ENCODE results near the gene NECAB2.

Gene NECAB2

DNA sequence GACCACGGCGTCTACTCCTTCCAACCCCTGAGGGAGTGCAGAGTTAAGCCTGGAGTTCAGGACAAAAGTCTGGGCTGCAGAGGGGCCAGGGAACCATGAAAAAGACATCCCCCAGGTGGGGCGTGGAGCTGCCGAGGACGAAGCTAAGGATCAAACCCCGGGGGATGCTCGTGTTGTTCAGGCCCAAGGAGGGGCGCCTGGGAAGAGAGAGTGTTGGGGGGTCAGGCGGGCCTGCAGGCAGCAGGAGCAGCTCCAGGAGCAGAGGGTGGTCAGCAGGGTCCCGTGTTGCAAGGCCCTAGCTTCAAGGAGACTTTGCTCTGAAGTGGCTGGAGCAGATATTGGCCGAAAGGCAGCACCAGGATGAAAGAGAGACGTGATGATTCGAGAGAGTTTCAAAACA lies 26.7 kb downstream of the NECAB2 start:
- no peak for DNase-seq

DNA sequence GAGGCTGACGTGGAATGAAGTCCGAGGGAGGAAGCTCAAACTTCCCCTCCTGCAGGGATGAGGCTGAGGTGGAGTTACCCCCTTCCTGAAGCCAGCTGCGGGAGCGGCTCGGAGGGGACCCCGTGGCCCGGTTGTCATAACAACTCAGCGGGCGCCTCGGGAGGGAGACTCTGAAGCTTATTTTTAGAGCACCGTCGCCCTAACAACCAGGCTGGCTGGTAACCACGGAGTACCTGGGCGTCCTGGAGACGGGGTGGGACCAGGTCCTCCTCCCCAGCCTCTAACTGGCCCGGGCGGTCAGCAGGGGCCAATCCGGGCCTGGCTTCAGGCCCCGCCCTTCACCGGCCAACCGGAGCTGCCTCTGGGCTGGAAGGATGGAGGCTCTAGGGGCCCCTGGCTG lies 27.7 kb downstream of the NECAB2 start:
- no peak for DNase-seq

DNA sequence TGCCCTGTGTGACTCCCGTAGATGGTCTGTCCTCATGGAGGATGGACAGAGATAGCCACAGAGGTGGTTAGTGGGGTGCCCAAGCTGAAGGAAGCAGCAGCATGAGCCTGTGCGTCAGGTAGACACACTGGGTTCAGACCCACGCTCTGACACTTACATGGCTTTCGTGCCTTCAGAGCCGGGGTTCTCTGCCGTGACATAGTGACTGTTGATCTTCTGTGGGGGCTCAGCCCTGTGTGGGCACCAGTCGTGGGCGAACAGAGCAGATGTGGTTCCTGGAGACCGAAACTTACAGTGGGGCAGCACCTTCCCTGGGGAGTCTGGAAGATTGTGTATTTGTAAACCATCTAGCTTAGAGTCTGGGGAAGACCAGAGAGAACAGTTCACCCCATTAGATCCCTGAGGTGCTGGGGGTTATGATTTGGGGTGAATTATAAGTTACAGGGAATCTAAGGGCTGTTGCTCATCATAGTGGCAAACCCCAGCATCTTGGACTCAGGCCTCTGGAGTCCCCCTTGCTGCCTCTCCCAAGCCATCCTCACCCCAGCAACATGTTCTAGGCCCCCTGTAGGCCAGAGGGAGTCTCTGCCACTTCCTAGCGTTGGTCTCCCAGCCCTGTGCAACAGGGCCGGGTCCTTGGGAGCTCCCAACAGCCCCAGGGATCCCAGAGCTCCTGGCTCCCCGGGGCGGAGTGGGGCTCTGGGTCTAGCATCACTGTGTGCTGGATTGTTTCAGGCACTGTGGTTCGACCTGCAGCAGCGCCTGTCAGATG lies 28.6 kb downstream of the NECAB2 start:
- no peak for DNase-seq

DNA sequence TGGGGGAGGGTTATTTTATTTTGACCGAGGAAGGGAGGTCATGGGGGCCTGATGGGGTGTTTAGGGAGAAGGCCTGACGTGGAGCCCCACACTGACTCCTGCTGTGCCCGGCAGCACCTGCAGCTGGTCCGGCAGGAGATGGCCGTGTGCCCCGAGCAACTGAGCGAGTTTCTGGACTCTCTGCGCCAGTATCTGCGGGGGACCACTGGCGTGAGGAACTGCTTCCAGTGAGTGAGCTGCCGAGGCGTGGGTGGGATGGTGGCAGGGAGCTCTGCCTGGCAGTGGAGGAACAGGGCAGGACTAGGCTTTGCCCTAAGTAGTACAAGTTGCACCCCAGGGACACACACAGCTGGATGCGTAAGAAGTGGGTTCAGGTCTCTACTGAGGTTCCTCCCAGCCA lies 30.0 kb downstream of the NECAB2 start:
- no peak for DNase-seq

DNA sequence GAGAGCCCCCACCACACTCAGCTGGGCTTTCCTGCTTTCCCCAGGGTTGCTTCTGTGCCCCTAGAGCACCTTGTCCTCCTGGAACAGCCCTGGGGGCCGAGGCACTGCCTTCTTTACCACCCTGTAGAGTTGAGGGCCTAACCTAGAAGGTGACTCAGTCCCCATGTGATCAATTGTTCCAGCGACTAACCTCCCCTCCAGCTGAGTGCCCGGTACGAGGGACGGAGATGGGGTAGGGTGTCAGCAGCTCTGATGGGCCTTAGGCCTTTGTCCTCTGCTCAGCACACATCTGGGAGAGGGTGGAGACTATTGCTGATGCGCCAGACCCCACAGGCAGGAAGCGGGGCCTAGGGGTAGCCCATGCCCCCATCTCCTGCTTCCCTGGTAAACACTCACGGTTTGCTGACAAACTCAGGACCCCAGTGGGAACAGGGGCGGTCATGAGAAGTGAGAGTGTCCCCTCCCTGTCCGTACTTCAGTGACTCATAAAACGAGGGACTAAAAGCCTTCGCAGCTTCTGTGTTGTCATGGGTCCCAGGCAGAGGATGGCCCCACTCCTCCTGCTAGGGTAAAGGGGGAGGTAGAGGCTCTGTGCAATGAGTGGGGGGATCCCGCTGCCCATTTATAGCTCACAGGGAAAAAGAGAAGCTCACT lies 33.1 kb downstream of the NECAB2 start:
- DNase-seq = no peak

DNA sequence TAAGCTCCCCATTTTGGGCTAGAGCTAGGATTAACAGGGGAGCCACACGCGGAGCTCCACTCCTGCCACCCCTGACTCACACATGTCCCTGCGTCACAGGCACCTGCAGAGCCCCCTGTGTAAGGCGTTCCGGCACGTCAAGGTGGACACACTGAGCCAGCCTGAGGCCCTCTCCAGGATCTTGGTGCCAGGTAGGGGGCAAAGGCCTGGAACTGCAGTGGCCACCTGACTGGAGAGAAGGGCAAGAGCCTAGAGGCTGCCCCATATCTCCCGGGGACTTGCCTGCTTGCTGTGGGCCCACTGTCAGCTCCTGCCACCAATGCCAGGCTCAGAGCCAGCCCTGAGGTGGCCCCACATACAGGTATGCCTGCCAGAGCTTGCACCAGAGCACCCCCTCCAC lies 33.7 kb downstream of the NECAB2 start:
- DNase-seq = no peak

DNA sequence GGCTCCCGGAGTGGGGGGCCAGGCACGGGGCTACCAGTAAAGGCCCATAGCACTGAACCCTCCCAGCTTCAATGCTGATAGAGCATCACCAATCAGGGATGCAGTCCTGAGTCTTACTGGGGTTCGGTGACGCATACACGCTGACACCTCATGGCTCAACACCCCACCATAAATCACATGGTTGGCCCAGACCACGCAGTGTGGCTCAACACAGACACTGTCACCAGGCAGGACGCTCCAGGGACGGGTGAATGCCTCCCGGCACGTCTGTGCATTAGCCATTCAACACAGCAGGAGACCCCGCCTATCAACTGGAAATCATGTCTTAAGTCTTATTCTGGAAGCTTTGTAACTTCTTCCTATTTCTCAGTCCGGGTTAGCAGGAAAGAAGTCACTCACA lies 35.0 kb downstream of the NECAB2 start:
- no peak for DNase-seq

DNA sequence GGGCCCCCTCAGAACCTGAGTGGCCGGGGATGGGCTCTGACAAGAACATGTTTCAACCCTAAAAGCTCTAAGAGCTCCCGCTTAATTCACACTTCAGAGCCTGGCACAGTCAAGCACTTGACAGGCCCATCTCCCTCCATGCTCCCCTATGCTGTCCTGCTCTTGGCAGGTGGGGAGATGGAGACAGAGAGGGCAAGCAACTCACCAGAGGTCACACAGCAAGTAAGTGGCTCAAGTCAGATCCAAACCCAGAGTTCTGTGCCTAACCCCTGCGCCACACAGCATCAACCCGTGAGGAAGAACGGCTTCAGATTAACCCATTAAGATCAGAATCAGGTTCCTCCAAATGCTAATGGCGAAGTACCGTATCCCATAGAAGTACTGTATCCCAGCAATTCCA lies 36.4 kb downstream of the NECAB2 start:
- DNase-seq = no peak

DNA sequence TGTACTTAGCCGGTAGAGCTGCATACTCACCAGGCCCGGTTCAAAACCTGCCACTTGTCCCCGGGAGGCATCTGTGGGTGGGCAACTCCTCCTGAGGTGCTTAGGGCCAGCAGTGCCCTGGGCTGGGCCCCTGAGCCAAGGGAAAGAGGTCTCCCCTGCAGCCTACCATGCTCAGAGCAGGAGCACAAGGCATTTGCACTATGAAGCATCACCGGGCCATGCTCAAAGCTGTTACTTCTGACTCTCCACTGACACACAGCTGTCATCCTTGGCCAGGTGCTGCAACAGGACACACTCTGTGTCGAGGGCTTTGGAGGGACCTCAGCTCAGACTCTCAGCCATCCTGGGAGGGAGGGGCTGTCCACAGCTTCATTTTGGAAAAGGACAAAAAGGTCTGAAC lies 37.3 kb downstream of the NECAB2 start:
- DNase-seq = no peak

DNA sequence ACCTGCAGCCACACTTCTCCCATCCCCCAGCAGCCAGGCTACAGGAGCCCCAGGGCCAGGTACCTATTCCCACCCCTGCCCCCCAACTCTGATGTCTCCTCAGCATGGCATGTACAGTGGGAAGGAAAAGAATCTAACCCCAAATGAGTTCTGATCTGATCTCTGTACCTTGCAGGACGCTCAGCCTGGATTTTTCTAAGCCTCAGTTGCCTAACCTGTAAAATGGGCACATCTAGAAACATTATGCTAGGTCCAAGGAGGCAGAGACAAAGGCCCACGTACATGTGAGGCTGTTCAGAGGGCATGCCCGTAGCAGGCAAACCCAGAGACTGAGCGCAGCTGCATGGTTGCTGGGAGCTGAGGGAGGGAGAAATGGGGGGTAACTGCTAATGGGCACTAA lies 39.5 kb downstream of the NECAB2 start:
- no peak for DNase-seq

DNA sequence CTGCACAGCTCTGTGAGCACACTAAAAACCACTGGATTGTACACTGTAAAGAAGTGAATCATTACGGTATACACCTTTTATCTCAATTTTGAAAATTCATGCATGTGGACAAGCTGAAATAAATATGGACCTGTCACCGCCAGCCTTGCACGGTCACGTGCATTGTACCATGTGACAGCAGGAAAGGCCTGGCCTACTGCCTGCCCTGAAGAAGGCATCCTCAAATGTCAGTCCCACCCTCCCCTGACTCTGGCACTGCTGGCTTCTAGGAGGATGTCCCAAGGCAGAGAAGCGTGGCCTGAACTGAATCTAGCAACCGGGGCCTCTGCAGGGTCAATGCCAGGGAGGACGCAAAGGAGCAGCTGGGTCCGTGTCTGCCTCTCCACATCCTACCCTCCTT lies 39.9 kb downstream of the NECAB2 start:
- DNase-seq = no peak

DNA sequence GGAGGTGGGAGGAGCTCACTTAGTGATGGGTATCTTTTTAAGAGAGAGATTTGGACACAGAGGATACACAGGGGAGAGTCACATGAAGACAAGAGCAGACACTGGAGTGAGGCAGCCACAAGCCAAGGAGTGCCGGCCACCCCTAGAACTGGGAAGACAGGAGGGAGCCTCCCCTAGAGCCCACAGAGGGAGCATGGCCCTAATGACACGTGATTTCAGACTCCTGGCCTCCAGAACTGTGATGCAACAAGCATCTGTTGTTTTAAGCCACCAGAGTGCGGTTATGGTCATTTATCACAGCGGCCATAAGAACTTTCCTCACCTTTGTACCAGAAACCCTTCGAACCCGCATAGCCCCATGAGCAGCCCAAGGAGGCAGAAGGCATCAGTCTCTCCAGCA lies 41.2 kb downstream of the NECAB2 start:
- no peak for DNase-seq

DNA sequence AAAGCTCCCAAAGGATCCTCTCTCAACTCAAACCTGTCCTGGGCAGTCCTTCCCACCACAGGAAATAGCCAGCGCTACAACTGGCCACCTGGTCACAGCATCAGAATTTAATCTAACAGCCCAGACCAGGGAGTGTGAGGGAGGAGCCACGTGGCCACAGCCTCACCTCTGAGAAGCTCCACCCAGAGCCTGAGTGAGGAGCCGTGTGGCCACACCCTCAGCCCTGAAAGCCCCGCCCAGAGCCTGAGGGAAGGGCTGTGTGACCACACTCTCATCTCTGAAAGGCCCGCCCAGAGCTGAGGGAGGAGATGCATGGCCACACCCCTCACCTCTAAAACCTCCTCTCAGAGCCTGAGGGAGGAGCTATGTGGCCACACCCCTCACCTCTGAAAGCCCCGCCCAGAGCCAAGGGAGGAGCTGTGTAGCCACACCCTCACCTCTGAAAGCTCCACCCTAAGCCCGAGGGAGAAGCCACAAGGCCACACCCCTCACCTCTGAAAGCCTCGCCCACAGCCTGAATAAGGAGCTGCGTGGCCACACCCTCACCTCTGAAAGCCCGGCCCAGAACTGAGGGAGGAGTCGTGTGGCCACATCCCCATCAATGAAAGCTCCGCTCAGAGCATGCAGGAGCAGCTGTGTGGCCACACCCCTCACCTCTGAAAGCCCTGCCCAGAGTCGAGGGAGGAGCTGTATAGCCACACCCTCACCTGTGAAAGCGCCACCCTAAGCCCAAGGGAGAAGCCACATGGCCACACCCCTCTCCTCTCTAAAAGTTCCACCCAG lies 45.9 kb downstream of the NECAB2 start:
- no peak for DNase-seq

DNA sequence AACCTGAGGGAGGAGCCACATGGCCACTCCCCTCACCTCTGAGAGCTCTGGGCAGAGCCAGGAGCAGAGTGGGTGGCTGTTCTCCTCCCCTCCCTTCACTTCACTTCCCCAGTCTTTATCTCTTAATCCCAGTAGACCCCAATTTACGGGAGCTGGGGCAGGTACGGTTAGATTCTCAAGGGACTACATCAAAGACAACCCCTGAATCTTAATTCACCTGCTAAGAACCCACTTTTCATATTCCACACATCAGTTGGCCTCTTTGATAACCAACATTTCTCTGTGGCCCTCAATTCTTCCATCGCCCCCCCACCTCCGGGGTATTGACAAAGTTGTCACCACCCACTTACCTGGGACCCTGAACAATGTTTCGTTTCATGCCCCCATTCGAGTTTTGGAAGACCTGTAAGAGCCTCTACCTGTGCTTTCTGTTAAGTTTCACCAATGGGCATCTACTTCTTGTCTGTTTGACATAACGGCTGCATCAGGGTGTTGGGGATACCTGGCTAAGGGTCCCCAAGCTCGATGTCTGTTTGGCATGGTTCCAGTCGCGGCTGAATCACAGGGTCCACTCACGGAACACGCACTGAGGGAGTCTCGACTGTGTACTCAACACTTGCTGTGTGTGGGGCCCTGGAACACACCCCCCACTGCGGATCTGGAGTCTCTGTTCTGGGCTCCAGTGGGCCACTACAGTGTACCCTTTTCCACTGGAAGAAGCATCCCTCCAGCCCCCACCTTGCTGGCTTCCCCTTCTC lies 46.7 kb downstream of the NECAB2 start:
- DNase-seq = no peak

DNA sequence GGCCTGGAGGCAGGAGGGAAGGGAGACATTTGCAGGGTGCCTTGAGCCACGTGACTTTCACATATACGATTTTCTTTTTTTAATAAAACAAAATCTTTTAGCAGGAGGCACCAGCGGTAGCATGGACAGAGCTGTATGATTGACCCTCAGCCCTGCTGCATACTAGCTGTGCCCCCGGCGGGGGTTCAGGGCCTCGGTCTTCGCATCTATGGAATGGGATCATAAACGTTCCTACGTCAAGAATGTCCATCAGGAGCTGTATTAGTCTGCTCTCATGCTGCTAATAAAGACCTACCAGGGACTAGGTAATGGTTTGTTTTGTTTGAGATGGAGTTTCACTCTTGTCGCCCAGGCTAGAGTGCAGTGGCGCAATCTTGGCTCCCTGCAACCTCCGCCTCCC lies 47.4 kb downstream of the NECAB2 start:
- DNase-seq = no peak

DNA sequence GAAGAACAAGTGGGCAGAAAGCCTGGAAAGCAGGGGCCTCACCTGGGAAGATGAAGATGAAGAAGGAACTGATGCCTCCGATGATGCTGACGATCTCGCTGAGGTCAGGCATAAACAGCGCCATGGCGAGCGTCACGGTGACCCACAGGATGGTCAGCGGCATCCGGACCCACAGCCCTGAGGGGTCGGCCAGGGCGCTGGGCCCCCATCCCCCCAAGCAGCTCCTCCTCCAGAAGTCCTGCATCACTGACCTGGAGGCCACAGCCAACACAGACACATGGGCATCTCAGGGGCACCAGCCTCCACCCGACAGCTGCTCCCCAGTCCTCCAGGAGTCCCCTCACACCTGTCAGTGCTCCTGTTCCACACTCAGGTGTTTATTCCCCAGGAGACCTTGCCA lies 48.4 kb downstream of the NECAB2 start:
- no peak for DNase-seq

DNA sequence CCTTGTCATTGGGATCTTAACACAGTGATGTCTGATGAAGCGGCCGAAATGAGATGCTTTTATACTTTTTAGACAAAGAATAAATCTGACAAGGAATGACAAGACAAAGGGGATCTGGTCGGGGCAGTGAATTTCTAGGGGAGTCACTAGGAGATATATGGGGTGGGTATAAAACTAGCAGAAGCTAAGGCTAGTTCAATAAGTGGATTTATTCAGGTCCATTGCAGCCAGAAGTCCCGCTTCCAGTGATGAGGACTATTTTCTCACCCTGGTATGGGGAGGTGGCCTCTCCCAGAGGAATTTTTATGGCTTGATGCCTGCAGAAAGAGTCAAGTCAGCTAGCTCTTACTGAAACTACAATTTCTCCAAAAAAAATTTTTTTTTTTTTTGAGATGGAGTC lies 50.7 kb downstream of the NECAB2 start:
- no peak for DNase-seq

DNA sequence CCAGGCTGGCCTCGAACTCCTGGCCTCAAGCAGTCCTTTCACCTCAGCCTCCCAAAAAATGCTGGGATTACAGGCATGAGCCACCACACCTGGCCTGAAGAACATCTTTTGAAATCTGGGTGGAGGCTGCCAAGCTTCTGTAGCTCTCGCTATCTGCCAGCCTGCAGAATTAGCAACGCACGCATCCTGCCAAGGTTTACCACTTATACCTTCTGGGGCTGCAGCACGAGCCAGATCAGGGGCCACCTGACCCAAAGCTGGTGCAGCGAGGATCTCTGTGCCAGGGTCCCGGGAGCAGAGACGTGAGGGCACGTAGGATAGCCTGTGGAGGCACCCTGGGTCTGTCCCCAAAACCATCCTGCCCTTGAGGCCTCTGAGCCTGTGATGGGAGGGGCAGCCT lies 52.3 kb downstream of the NECAB2 start:
- no peak for DNase-seq

DNA sequence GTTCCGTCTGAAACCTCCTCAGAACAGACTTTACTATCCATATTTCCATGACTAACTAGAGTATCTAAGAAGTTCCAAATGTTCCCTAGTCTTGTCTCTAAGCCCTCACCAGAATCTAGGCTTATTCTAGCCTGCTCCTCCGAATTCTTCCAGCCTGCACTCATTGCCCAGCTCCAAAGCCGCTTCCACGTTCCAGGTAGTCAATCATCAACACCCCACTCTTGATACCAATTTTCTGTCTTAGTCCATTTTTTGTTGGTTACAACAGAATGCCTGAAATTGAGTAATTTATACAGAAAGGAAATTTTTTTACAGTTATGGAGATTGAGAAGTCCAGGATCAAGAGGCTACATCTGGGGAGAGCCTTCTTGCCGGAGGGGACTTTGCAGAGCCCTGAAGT lies 53.4 kb downstream of the NECAB2 start:
- no peak for DNase-seq

DNA sequence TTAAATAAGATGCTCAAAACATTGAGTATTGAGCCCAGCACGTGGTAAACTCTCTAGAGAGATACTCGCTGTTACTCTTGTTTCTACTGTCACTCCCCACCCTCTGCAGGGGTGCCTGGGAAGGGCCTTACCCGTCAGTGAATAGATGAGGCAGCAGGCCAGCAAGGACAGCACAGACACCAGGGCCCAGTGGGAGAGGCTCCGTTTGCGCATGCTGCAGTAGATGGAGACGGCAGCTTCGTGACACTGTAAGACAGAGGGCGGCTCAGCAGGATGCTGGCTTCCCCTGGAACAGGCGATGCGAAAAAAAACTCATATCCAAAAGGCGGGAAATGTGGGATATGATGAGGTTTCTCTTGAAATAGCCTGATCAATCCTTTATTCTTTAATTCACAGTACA lies 54.6 kb downstream of the NECAB2 start:
- DNase-seq = no peak

DNA sequence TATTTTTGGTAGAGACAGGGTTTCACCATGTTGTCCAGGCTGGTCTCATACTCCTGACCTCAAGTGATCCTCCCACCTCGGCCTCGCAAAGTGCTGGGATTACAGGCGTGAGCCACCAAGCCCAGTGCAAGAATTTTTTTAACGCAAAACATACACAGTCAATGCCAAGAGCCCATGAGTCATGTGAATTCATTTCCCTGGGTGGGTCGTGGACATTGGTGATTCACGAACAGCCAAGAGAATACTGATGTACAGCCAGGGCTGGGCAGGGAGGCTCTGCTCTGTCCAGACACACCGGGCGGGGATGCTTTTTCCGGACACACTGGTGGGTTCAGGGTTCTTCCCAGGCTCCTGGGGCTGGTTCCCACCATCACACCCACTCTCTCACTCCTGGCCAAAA lies 56.8 kb downstream of the NECAB2 start:
- no peak for DNase-seq

DNA sequence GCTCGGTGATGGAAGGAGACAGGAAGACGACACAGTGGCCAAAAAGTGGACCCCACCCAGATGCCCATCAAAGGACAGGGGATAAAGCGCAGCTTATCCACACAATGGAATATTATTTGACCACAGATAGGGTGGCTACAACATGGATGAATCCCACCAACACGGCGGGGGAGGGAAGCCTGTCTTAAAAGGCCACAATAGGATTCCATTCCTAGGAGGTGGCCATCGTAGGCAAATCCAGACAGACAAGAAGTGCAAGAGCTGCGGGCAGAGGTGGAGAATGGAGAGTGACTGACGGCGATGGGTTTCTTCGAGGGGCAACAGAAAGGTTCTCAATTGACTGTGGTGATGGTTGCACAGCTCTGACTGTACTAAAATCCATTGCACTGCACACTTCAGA lies 58.6 kb downstream of the NECAB2 start:
- no peak for DNase-seq

DNA sequence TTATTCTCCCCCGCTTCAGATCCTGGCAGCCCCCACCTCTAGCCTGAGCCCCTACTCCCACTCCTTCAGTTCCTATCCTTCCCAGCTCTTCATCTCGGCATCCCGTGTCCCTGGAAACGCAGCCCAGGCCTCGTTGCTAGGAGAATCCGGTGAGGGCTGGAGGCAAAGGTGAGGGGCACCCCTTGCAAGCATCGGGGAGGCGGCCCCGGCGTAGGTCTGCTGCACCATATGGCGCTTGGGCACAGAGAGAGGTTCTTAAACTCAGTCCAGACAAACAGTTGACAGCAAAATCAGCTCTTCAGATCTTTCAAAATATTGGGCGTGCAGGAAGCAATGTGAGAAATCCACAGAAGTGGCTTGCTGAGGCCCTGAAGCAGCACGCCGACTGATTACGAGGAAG lies 59.6 kb downstream of the NECAB2 start:
- DNase-seq = no peak
